Measurements from ENCODE around the gene TNFRSF12A.

TNFRSF12A gene

DNA sequence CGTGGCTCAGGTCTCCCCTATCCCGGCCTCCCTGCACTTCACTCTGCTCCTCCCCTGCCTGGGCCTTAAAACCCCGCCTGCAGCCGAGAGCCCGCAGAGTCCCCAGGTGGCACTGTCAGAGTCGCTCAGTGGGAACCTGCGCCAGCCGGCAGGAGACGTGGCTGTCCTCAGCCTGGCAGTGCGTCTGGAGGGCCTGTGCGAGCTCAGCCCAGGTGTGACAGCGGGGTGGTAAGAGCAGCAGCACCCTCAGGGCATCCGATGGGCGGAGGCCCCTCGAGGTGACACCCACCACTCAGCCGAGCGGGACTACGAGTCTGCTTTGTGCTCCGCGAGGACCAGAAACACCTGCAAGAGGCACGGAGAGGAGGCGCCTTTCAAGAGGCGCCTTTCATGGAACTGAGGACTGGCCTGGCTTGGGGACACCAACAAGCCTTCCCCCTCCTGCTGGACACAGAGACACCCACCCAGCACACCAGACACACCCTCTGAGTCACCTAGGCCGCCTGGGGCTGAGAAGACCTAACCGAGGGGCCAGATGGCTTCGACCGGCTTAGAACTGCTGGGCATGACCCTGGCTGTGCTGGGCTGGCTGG lies 7.2 kb upstream of the TNFRSF12A start, which contains the start of gene CLDN9:
CLDN9 (plus strand) TSS at position 96 of the 593 bp plus-strand sequence; CDS start at position 536, 440 bp downstream.
- DNase-seq = no peak

DNA sequence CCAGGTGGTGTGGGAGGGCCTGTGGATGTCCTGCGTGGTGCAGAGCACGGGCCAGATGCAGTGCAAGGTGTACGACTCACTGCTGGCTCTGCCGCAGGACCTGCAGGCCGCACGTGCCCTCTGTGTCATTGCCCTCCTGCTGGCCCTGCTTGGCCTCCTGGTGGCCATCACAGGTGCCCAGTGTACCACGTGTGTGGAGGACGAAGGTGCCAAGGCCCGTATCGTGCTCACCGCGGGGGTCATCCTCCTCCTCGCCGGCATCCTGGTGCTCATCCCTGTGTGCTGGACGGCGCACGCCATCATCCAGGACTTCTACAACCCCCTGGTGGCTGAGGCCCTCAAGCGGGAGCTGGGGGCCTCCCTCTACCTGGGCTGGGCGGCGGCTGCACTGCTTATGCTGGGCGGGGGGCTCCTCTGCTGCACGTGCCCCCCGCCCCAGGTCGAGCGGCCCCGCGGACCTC lies 6.6 kb upstream of the TNFRSF12A start:
- DNase-seq = no peak

DNA sequence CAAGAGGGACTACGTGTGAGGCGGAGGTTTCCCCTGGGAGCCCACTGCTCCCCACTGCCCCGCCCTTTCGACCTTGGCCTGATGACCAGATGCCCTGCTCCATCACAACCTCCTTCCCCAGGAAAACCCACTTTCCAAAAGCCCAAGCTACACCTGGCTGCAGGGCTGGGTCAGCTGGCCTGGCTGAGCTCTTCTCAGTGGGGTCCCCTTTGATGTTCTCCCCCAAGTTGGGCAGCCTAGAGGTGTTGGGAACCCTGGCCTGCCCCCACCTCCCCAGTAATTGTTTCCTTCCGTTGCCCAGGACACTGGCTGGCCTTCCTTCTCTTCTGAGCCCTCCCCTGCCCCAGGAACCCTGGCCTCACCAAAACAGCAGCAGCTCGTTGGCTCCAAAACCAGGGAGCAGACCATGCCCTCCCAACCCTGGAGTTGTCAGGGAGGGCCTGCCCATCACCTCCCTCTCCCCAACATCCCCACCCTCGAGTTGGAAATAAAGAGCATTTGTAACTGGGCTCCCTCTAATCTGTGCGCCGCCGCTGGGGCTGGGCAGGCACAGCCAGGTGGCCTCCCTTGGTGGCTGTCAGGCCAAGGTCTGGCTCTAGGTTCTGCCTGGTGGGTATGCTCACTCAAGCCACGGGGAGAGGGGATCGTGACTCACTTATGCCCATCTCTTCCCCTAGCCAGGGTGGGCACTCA lies 6.0 kb upstream of the TNFRSF12A start:
- DNase-seq = no peak

DNA sequence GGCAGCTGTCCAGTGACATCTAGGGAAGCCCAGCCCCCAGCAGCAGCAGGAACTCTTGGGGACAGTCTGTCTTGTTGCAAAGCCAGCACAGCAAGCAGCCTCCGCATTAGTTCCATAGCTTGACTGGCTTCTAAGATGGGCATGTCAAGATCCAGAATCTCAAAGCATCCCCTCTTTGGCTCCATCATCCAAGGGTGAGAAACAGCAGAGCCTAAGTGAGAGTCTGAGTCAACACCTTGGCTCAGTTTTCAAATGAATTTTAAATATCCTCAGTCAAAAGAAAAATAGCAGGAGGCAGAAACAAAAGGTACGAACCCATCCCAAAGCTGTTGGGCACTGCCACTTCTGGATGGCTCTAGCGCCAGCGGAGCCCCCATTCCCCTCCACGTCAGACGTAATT lies 5.2 kb upstream of the TNFRSF12A start:
- no peak for DNase-seq

DNA sequence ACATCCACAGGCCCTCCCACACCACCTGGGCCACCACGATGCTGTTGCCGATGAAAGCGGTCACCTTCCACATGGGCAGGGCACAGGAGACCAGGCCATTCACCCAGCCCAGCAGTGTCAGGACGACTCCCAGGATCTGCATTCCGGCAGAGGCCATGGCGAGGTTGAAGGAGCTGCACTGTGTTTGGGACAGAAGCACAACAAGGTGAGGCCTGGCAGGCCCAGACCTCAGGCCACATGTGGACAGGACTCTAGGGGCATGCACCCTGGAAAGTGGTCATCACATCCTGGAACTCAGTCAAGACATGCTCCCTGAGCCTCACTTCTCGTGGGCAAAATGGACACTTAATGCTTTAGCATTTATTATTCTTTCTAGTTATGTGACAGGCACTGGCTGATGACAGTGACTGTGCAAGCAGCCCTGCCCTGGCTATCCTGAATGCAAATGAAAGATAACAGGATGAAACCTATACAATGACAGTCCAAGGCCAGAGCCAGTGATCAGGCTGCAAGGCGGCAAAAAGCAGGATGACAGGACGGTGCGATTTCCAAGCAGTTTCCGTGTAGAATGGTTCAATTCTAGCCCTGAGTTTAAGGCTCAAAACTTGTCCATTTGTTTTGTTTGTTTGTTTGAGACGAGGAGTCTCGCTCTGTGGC lies 4.2 kb upstream of the TNFRSF12A start:
- no peak for DNase-seq

DNA sequence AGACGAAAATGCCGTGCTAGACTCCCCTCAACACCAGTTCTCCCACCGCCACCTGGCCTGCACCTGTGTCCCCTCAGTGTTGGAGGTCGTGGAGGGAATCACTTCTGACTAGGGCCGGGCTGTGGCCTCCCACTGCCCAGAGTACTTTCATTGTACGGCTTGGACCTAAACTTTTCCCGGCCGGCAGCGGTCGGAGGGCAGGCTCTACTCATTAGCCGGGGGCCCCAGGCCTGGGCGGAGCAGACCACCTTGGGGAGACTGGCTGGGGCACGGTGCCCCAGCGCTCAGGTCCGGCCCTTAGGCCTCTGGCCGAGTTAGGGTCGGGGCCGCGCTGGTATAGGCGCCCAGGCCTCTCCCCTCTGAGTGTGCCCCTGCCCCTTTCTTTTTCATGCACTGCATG lies 2.8 kb upstream of the TNFRSF12A start:
- no peak for DNase-seq

DNA sequence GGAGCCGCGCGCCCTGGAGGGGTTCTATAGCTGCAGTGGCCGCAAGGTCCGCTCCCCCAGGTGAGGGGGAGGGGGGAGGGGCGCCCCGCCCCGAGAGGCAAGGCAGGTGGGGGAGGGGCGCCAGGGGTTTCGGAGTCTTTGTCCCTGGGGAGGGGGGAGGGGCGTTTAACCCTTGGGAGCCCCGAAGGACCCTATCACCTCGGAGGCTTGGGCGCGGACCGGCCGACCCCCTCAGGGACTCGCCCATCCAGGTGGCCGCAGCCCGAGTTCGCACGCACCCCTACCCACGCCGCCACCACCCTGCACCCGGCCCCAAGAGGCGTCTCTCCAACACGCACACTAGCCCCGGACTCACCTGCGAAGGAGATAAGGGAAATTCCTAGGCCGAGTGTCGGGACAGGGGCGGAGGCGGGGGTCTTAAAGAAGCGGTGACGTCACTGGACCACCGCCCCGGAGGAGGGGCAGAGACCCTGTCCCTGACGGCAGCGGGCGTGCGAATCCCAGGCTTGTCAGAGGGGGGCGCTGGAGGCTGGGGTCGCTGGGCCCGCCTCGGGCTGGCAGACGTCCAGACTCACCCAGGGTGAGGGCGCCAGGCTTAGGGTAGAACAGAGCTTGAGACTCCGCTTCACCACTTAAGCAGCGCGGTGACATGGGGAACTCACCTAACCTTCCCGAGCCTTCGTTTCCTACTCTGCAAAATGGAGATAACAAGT lies 2.2 kb upstream of the TNFRSF12A start, which contains the start of gene CLDN6:
CLDN6 (minus strand) TSS at position 390 of the 713 bp plus-strand sequence. CDS start 2,162 bp downstream, outside the sequence.
- DNase-seq = no peak

DNA sequence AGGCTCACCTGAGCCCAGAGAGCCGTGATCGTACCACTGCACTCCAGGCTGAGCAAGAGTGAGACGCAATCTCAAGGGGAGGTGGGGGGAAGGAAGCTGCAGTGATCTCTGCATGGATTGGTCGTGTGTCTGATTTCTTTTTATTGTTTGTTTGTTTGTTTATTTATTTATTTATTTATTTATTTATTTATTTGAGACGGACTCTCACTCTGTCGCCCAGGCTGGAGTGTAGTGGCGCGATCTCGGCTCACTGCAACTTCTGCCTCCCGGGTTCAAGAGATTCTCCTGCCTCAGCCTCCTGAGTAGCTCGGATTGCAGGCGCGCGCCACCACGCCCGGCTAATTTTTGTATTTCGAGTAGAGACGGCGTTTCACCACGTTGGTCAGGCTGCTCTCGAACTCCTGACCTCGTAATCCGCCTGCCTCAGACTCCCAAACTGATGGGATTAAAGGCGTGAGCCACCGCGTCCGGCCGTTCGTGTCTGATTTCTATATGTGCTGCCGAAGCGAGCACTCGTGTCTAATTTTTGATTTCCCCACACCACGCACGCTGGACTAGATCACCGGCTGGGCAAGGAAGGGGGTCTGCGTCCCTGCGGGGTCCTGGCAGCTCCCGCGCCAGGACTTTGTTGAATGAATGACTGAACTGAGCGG lies 448 bp upstream of the TNFRSF12A start:
- no peak for DNase-seq

DNA sequence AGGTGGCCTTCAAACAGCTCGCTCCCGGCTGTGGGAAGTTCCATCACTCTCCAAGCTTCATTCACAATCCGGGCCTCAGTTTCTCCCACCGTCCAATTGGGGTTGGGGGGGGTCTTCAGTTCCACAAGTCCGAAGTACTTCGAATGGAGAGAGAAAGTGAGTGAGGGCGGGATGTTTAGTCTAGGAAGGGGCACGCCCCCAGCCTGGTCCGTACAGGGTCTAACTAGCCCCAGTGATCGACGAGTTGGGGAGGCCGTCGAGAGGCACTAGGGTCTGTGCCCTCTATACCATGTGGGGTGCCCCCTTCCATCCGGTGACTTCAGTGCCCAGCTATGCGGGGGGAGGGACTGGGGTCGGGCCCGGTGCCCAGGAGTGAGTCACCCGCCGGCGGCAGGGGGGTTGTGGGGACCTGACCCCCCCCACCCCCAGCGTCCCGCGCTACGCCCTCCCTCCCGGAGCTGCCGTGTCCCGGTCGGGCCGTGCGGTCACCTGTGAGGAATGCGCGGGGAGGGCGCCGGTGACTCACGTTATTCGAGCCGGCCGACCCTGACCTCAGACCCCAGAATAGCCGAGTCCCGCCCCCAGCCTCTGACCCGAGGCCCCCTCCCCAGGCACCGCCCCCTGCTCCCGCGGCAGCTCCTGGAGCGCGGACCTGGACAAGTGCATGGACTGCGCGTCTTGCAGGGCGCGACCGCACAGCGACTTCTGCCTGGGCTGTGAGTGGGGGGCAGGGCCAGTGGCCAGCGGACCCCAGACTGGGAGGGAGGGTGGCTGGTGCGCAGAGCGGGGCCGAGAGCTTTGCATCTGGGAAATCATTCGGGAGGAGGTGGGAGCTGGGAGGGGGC lies 658 bp downstream of the TNFRSF12A start:
- peak; percentile 79 for DNase-seq

DNA sequence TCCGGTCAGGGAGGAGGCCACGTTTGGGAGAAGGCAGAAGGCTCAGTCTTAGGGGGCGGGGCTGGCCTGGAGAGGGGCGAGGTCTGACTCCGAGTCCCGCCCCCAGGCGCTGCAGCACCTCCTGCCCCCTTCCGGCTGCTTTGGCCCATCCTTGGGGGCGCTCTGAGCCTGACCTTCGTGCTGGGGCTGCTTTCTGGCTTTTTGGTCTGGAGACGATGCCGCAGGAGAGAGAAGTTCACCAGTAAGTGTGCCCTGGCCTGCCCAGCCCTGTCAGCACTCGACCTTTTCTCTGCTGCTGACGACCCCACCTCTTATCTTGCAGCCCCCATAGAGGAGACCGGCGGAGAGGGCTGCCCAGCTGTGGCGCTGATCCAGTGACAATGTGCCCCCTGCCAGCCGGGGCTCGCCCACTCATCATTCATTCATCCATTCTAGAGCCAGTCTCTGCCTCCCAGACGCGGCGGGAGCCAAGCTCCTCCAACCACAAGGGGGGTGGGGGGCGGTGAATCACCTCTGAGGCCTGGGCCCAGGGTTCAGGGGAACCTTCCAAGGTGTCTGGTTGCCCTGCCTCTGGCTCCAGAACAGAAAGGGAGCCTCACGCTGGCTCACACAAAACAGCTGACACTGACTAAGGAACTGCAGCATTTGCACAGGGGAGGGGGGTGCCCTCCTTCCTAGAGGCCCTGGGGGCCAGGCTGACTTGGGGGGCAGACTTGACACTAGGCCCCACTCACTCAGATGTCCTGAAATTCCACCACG lies 1.5 kb downstream of the TNFRSF12A start:
- peak; percentile 86 for DNase-seq

DNA sequence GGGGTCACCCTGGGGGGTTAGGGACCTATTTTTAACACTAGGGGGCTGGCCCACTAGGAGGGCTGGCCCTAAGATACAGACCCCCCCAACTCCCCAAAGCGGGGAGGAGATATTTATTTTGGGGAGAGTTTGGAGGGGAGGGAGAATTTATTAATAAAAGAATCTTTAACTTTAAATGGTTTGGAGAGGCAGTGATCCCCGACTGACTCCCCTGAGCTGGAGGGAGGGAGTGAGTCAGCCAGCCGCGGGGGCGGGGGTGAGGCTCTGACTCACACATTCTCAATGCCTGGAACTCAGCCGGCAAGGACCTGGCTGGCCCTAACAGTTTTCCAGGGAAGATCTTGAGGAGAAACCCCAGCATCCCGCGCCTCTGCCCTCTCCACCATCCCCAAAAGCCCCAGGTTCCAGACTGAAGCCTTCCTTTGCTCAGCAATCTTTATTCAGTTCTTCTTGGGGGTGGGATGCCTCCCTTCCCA lies 2.1 kb downstream of the TNFRSF12A start:
- DNase-seq = peak; percentile 93

DNA sequence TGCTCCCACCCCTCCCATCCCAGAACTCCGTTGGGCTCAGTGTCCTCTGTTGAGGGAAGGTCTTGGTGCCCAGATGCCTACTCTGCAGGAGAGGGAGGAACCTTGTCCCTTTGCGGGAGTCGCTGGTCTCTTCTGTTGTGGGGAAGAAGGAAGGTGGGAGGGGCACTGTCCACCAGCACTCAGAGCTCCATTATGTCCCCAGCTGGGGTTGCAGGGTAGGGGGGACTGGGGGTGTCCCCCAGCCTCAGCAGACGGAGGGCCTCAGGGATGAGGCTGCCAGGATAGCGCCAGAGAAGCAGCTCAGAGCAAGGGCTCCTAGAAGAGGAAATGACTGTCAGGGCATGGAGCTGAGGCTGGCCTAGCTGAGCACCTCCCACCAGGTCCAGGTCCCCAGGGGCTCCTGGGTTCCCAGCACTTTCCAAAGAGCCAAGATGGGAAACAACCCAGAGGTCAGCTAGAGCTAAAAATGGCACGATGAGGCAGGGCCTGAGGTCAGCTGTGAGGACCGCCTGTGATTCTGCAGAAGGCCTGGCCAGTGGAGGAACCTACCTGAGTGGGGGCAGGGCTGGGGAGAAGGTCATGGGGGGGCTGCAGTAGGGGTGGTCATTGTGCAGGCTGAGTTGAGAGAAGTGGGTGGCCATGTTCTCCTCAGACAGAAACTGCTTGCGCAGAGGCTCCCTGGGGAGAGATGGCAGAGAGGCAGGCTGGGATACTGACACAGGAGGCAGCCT lies 2.7 kb downstream of the TNFRSF12A start:
- DNase-seq = peak; percentile 75

DNA sequence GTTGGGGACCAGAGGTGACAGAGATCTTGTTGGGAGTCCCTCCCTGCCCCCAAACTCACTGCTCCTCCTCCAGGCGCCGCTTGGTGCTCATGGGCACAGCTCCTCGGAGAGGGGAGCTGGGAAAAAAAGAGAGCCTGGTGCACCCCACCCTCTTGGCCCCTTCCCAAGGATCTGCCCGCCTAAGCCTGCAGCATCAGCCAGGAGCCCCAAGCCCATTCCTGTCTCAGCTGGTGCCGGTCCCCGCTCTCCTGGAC lies 3.2 kb downstream of the TNFRSF12A start:
- DNase-seq = no peak

DNA sequence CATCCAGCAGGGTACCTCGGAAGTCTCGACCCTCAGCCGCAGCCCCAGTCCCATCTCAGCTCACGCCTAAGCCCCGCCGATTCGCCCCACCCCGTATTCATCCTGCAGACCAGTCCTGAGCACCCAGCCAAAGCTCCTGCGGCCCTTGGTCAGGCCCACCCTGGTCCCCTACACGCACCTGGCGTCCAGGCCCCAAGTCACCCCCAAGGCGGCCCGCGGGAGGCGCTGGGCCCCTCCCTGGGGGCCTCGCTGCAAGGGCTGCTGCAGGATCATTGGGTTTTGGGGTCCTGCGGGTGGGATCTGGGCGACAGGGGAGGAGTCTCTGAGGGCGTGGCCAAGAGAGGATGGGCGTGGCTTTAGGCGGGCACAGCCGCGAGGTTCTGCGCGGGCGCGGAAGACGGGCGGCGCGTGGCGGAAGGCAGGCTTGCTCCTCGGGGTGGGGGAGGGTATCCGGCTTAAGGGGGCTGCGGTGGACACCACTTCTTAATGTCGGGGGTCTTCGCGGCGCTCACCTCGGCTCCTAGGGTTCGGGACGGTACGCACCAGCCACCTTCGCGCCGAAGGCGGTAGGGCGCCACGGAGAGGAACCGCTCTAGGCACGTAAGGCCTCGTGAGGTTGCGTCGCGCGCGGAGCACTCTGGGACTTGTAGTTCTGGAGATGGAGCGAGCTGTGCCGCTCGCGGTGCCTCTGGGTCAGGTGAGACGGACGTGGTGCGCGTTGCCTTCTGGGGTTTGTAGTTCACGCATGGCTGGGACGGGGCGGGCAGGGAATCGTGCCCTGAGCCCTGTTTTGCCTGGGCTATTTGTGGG lies 3.7 kb downstream of the TNFRSF12A start, which contains the start of the genes HCFC1R1 and THOC6:
HCFC1R1 (minus strand) TSS at position 274 of the 810 bp plus-strand sequence; CDS start at position 273, 1 bp downstream.
THOC6 (plus strand) TSS at position 367 of the 810 bp plus-strand sequence; CDS start at position 659, 292 bp downstream.
- DNase-seq = peak; percentile 97

DNA sequence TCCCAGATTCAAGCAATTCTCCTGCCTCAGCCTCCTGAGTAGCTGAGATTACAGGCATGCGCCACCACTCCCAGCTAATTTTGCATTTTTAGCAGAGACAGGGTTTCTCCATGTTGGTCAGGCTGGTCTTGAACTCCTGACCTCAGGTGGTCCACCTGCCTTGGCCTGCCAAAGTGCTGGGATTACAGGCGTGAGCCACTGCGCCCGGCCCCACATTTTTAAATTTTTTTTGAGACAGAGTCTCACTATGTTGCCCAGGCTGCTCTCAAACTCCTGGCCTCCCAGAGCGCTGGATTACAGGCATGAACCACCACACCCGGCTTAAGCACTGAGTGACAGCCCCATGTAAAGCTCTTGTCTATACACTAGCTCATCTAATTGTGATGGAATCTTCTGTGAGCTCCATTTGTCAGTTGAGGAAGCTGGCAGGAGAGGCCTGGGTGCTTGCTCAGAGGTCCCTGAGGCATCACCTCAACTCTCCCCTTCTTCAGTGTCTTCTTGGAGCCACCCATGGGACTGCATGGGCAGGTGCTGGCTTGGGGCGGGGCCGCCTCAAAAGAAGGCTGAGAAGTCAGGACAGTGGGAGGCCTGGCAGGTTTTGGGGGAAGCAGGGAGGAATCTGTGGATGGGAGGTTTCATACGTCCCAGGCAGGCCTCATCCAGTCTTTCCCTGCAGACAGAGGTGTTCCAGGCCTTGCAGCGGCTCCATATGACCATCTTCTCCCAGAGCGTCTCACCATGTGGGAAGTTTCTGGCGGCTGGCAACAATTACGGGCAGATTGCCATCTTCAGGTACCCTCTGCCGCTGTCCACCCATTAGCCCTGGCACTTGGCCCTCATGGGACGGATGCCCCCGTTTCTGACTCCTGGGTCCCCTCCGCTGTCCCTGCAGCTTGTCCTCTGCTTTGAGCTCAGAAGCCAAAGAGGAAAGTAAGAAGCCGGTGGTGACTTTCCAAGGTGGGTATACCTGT lies 5.1 kb downstream of the TNFRSF12A start:
- no peak for DNase-seq

DNA sequence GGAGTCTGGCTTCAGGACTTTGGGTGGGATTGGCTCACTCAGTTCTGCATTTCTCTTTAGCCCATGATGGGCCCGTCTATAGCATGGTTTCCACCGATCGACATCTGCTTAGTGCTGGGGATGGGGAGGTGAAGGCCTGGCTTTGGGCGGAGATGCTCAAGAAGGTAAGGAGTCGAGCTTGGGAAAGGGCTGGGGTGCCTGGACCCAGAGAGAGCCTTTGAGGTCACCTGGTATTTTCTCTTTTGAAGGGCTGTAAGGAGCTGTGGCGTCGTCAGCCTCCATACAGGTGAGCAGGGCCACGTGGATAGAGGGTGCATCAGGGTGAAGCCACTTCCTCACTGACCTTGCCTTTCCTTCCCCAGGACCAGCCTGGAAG lies 5.8 kb downstream of the TNFRSF12A start:
- DNase-seq = no peak

DNA sequence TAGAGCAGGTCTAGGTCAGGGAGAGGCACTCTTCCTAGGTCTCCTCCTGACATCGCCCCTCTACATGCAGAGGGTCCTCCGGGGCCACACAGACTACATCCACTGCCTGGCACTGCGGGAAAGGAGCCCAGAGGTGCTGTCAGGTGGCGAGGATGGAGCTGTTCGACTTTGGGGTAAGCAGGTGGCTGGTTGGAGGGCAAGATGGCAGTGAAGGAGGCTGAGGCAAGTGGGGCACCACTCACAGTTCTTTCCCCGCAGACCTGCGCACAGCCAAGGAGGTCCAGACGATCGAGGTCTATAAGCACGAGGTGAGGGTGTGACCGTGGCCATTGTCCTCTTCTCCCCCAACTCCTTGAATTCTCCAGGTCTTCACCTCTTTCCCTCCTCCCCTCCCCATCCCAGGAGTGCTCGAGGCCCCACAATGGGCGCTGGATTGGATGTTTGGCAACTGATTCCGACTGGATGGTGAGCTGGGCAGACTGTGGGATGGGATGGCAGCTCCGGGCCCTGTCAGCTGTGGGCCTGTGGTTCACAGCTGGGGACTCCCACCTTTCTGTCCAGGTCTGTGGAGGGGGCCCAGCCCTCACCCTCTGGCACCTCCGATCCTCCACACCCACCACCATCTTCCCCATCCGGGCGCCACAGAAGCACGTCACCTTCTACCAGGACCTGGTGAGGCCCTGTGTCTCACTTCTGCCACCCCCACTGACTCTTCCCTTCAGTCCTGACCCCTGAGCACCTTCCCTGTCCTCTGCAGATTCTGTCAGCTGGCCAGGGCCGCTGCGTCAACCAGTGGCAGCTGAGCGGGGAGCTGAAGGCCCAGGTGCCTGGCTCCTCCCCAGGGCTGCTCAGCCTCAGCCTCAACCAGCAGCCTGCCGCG lies 6.7 kb downstream of the TNFRSF12A start:
- DNase-seq = no peak

Measured in activated CD8-positive, alpha-beta memory T cell treated with anti-CD3 and anti-CD28 coated beads for 24 hours (primary cell).